Esophagus squamous epithelium (tissue), 4 donors: ENCODE results near the gene RPL18A.

Experiments
- CTCF ChIP-seq, 6 experiments: fragments of 450-650 bp in 4 of 6; fragments of 200-600 bp in 2 of 6; sonication (generic) in 2 of 6; IDR thresholded peaks; one replicate each; pipeline ENCODE4 v1.5.1; 2016 to 2019; ENCODE audit warnings: antibody characterized with exemption in 6 of 6, mild to moderate bottlenecking in 4 of 6, moderate library complexity in 4 of 6
- POLR2A ChIP-seq, 4 donors: fragments of 450-650 bp; IDR thresholded peaks; one replicate each; pipeline ENCODE4 v1.6.1; 2017; ENCODE audit warnings: antibody characterized with exemption in 4 of 4, mild to moderate bottlenecking in 4 of 4, moderate library complexity in 3 of 4

GRCh38 chr19:17834350-17835181 is 25.1 kb upstream of the RPL18A start:
- no peak for TF ChIP-seq CTCF (IDR thresholded peaks at IDR 0.05)
- TF ChIP-seq POLR2A (IDR thresholded peaks at IDR 0.05), result no peak
